ENCODE results near the gene ETNPPL. TPM values are rescaled to one million over a fixed set of nuclear protein-coding genes. Genes with fewer than 3 reads are reported as not detected.

ETNPPL gene
- total RNA-seq, 1 experiment from 2014 or later = not detected

DNA sequence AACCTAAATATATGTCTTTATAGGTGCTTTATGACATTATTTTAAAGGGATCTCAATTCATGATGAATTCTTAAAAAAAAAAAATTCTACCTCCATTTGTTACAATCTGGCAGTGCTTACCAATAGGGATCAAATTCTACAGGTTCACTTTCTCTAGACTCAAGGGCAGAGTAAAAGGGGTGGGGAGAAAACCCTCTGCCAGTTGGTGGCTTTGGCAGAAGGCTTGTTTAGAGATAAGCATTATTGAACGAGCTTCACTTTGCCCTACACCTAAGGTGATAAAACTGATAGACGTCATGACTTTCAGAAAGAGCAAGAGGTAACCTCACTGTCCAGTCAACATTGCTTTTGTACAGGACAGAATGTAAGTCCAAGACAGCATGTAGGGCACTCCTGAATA, 58.9 kb downstream of the ETNPPL start:
- no peak overlapping the region for H3K27ac ChIP-seq
- intact Hi-C loops (cut with micrococcal nuclease; ENCODE audit: unreplicated experiment) = no loop called here
- no peak overlapping the region for H3K4me3 ChIP-seq
- no TSS peak for BruUV-seq (replicated peaks)
- H3K9me2 ChIP-seq (ENCODE audit: insufficient read depth) = no peaks in the 10 kb centered on the region
- no peaks in the 10 kb centered on the region for H3K36me3 ChIP-seq (ENCODE audit: low read depth)
- H3F3A ChIP-seq (ENCODE audit: insufficient read depth, low read depth) = no peaks in the 10 kb centered on the region
- H3K27me3 ChIP-seq (ENCODE audit: insufficient read depth, low read depth) = no peaks in the 10 kb centered on the region
- ChIA-PET POLR2A (ENCODE audit: unreplicated experiment) (no interaction called here), CTCF (no interaction called here)
- no peaks in the 10 kb centered on the region for H3K4me1 ChIP-seq (replicated peaks; ENCODE audit: insufficient read depth)
- H2AFZ ChIP-seq = no peak overlapping the region
- H3K9me3 ChIP-seq (ENCODE audit: insufficient read depth, low read depth) = no peaks in the 10 kb centered on the region
- TF ChIP-seq, protein P1, sequence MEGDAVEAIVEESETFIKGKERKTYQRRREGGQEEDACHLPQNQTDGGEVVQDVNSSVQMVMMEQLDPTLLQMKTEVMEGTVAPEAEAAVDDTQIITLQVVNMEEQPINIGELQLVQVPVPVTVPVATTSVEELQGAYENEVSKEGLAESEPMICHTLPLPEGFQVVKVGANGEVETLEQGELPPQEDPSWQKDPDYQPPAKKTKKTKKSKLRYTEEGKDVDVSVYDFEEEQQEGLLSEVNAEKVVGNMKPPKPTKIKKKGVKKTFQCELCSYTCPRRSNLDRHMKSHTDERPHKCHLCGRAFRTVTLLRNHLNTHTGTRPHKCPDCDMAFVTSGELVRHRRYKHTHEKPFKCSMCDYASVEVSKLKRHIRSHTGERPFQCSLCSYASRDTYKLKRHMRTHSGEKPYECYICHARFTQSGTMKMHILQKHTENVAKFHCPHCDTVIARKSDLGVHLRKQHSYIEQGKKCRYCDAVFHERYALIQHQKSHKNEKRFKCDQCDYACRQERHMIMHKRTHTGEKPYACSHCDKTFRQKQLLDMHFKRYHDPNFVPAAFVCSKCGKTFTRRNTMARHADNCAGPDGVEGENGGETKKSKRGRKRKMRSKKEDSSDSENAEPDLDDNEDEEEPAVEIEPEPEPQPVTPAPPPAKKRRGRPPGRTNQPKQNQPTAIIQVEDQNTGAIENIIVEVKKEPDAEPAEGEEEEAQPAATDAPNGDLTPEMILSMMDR (conservative IDR thresholded peaks at IDR 0.05) = no peak
- TF ChIP-seq EZH2 (IDR thresholded peaks at IDR 0.05; ENCODE audit: low read depth) = no peak
- H3K4me2 ChIP-seq = no peak overlapping the region
- no peaks in the 10 kb centered on the region for H3K79me2 ChIP-seq (ENCODE audit: low read depth)
- no peaks in the 10 kb centered on the region for H4K20me1 ChIP-seq (ENCODE audit: insufficient read depth)
- no peak for DNase-seq

DNA sequence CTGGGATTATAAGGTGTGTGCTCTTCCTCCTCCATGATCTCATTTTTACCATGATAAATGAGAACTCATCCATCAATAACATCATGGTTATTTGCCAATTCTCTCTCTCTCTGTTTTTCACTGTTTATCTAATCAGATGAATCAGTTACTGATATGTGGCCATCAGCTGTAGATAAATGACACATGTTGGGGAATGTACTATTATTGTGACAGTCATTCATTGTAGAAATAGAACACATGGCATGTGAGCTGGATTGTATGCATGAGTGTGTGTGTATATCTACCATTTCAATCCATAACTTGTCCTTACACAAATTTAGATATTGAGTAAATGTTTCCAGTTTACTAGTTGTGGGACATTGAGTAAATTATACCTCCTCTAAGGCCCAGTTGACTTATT, 59.5 kb downstream of the ETNPPL start:
- ChIA-PET POLR2A (ENCODE audit: unreplicated experiment) (no interaction called here), CTCF (no interaction called here)
- H3K36me3 ChIP-seq (ENCODE audit: low read depth) = no peaks in the 10 kb centered on the region
- intact Hi-C loops (cut with micrococcal nuclease; ENCODE audit: unreplicated experiment) = no loop called here
- no peak overlapping the region for H3K27ac ChIP-seq
- H3K9me2 ChIP-seq (ENCODE audit: insufficient read depth) = no peaks in the 10 kb centered on the region
- no peak overlapping the region for H3K4me2 ChIP-seq
- TF ChIP-seq EZH2 (IDR thresholded peaks at IDR 0.05; ENCODE audit: low read depth) = no peak
- TF ChIP-seq, protein P1 (conservative IDR thresholded peaks at IDR 0.05) = no peak
- H4K20me1 ChIP-seq (ENCODE audit: insufficient read depth) = no peaks in the 10 kb centered on the region
- DNase-seq = no peak
- no peaks in the 10 kb centered on the region for H3K27me3 ChIP-seq (ENCODE audit: insufficient read depth, low read depth)
- H3K79me2 ChIP-seq (ENCODE audit: low read depth) = no peaks in the 10 kb centered on the region
- H2AFZ ChIP-seq = no peak overlapping the region
- no peaks in the 10 kb centered on the region for H3F3A ChIP-seq (ENCODE audit: insufficient read depth, low read depth)
- no peaks in the 10 kb centered on the region for H3K9me3 ChIP-seq (ENCODE audit: insufficient read depth, low read depth)
- no peak overlapping the region for H3K4me3 ChIP-seq
- H3K4me1 ChIP-seq (replicated peaks; ENCODE audit: insufficient read depth) = no peaks in the 10 kb centered on the region
- BruUV-seq (replicated peaks) = no TSS peak

DNA sequence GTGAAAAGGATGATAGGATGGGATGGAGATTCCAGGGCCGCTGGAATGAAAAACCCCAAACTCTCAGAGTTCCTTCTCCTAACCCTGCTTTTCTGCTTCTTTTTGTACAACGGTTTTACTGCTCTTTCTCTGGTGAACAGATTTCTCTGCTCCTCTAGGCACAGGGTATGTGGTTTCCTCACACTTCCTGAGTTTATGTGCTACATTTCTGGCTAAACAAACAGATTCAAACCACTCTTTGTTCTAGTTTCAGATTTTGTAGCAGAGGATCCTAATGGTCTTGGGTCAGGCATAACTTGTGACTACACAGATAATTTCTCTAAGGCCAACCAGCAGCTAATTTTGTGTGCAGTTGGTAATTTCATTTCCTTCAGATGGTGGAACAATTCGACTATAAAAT, 59.9 kb downstream of the ETNPPL start:
- Histone ChIP-seq H3K27me3 (ENCODE audit: insufficient read depth, low read depth) (no peaks in the 10 kb centered on the region), H3F3A (ENCODE audit: insufficient read depth, low read depth) (no peaks in the 10 kb centered on the region), H3K36me3 (ENCODE audit: low read depth) (no peaks in the 10 kb centered on the region), H3K79me2 (ENCODE audit: low read depth) (no peaks in the 10 kb centered on the region), H4K20me1 (ENCODE audit: insufficient read depth) (no peaks in the 10 kb centered on the region), H3K4me3 (no peak overlapping the region), H2AFZ (no peak overlapping the region), H3K4me1 (replicated peaks; ENCODE audit: insufficient read depth) (no peaks in the 10 kb centered on the region), H3K27ac (no peak overlapping the region), H3K9me3 (ENCODE audit: insufficient read depth, low read depth) (no peaks in the 10 kb centered on the region), H3K4me2 (no peak overlapping the region), H3K9me2 (ENCODE audit: insufficient read depth) (no peaks in the 10 kb centered on the region)
- TF ChIP-seq, protein P1 (conservative IDR thresholded peaks at IDR 0.05) = no peak
- TF ChIP-seq EZH2 (IDR thresholded peaks at IDR 0.05; ENCODE audit: low read depth) = no peak
- ChIA-PET CTCF (no interaction called here), POLR2A (ENCODE audit: unreplicated experiment) (no interaction called here)
- no peak for DNase-seq
- intact Hi-C loops (cut with micrococcal nuclease; ENCODE audit: unreplicated experiment) = no loop called here
- no TSS peak for BruUV-seq (replicated peaks)

Measured in PC-9 (cell line).